ENCODE data around the gene FSHR.

Gene FSHR, protein sequence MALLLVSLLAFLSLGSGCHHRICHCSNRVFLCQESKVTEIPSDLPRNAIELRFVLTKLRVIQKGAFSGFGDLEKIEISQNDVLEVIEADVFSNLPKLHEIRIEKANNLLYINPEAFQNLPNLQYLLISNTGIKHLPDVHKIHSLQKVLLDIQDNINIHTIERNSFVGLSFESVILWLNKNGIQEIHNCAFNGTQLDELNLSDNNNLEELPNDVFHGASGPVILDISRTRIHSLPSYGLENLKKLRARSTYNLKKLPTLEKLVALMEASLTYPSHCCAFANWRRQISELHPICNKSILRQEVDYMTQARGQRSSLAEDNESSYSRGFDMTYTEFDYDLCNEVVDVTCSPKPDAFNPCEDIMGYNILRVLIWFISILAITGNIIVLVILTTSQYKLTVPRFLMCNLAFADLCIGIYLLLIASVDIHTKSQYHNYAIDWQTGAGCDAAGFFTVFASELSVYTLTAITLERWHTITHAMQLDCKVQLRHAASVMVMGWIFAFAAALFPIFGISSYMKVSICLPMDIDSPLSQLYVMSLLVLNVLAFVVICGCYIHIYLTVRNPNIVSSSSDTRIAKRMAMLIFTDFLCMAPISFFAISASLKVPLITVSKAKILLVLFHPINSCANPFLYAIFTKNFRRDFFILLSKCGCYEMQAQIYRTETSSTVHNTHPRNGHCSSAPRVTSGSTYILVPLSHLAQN

GRCh38 chr2:49154140-49154539 lies at the start of gene FSHR:
FSHR (minus strand) TSS chr2:49154515; CDS start chr2:49154417, 98 bp downstream.
- no peak for DNase-seq (ENCODE audit: low spot score)
- Mint-ChIP-seq H3K4me1 (ENCODE audit: low read depth) (no peaks in the 10 kb centered on the region), H3K27me3 (ENCODE audit: low read depth) (no peaks in the 10 kb centered on the region), H3K4me3 (no peak within 1 kb of the TSS), H3K36me3 (ENCODE audit: low read depth) (no peaks in the 10 kb centered on the region), H3K9me3 (no peaks in the 10 kb centered on the region), H3K27ac (no peak within 1 kb of the TSS)

- no peaks in the 10 kb centered on the region for H3K4me1 Mint-ChIP-seq (ENCODE audit: low read depth)
- no peak overlapping the region for H3K4me3 Mint-ChIP-seq
- H3K9me3 Mint-ChIP-seq = no peaks in the 10 kb centered on the region
- no peaks in the 10 kb centered on the region for H3K27me3 Mint-ChIP-seq (ENCODE audit: low read depth)
- no peaks in the 10 kb centered on the region for H3K36me3 Mint-ChIP-seq (ENCODE audit: low read depth)
- H3K27ac Mint-ChIP-seq = no peak overlapping the region
- DNase-seq (ENCODE audit: low spot score) = no peak
Measured at GRCh38 chr2:49199266-49199665, 45.0 kb upstream of the FSHR start.

DNA sequence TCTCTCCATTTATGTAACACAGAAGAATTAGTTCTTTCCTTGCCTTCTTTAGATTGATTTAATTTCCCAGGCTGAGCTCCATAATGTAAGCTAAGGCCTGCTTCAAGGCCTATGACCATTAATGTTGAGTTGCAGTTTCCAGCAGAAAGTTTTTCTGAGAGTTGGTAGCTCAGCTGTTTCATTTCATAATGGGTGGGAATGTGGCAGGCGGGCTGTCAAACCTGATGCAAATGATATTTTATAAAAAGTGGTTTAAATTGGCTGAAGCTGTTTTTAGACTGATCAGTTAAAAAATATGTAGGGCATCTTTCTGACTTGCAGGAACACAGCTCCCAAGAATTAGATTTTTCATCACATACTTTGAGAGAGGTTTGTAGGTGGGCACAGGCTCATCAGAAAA lies 40.4 kb upstream of the FSHR start:
- no peak for DNase-seq (ENCODE audit: low spot score)
- H3K36me3 Mint-ChIP-seq (ENCODE audit: low read depth) = no peaks in the 10 kb centered on the region

GRCh38 chr2:49192036-49192435 lies 37.7 kb upstream of the FSHR start:
- DNase-seq (ENCODE audit: low spot score) = no peak
- Mint-ChIP-seq H3K27ac (no peak overlapping the region), H3K36me3 (ENCODE audit: low read depth) (no peaks in the 10 kb centered on the region), H3K4me1 (ENCODE audit: low read depth) (no peaks in the 10 kb centered on the region), H3K27me3 (ENCODE audit: low read depth) (no peaks in the 10 kb centered on the region), H3K4me3 (no peak overlapping the region), H3K9me3 (peaks cover 4% of the 10 kb centered on the region)

More for the DNA sequence above, 40.4 kb upstream of the FSHR start:
- H3K4me1 Mint-ChIP-seq (ENCODE audit: low read depth) = no peaks in the 10 kb centered on the region
- H3K27ac Mint-ChIP-seq = no peak overlapping the region
- H3K27me3 Mint-ChIP-seq (ENCODE audit: low read depth) = no peaks in the 10 kb centered on the region
- no peak overlapping the region for H3K4me3 Mint-ChIP-seq
- H3K9me3 Mint-ChIP-seq = no peaks in the 10 kb centered on the region

GRCh38 chr2:49189512-49190225 lies 35.4 kb upstream of the FSHR start:
- H3K4me3 Mint-ChIP-seq = no peak overlapping the region
- H3K9me3 Mint-ChIP-seq = peaks cover 12% of the 10 kb centered on the region
- no peak overlapping the region for H3K27ac Mint-ChIP-seq
- H3K4me1 Mint-ChIP-seq (ENCODE audit: low read depth) = no peaks in the 10 kb centered on the region
- H3K36me3 Mint-ChIP-seq (ENCODE audit: low read depth) = no peaks in the 10 kb centered on the region
- H3K27me3 Mint-ChIP-seq (ENCODE audit: low read depth) = no peaks in the 10 kb centered on the region
- DNase-seq (ENCODE audit: low spot score) = no peak

GRCh38 chr2:49186050-49186648 lies 31.8 kb upstream of the FSHR start:
- H3K9me3 Mint-ChIP-seq = peaks cover 22% of the 10 kb centered on the region
- H3K27ac Mint-ChIP-seq = no peak overlapping the region
- no peaks in the 10 kb centered on the region for H3K4me1 Mint-ChIP-seq (ENCODE audit: low read depth)
- no peak overlapping the region for H3K4me3 Mint-ChIP-seq
- no peak for DNase-seq (ENCODE audit: low spot score)
- H3K36me3 Mint-ChIP-seq (ENCODE audit: low read depth) = no peaks in the 10 kb centered on the region
- no peaks in the 10 kb centered on the region for H3K27me3 Mint-ChIP-seq (ENCODE audit: low read depth)

- Mint-ChIP-seq H3K27ac (no peak overlapping the region), H3K27me3 (ENCODE audit: low read depth) (no peaks in the 10 kb centered on the region), H3K4me1 (ENCODE audit: low read depth) (no peaks in the 10 kb centered on the region), H3K9me3 (peaks cover 4% of the 10 kb centered on the region), H3K36me3 (ENCODE audit: low read depth) (no peaks in the 10 kb centered on the region), H3K4me3 (no peak overlapping the region)
- no peak for DNase-seq (ENCODE audit: low spot score)
Measured at GRCh38 chr2:49178656-49179055, 24.3 kb upstream of the FSHR start.

GRCh38 chr2:49177194-49177593 lies 22.9 kb upstream of the FSHR start:
- no peak for DNase-seq (ENCODE audit: low spot score)
- H3K27ac Mint-ChIP-seq = no peak overlapping the region
- H3K4me1 Mint-ChIP-seq (ENCODE audit: low read depth) = no peaks in the 10 kb centered on the region
- peaks cover under 1% of the 10 kb centered on the region for H3K9me3 Mint-ChIP-seq
- H3K27me3 Mint-ChIP-seq (ENCODE audit: low read depth) = no peaks in the 10 kb centered on the region
- H3K4me3 Mint-ChIP-seq = no peak overlapping the region
- no peaks in the 10 kb centered on the region for H3K36me3 Mint-ChIP-seq (ENCODE audit: low read depth)

- no peak for DNase-seq (ENCODE audit: low spot score)
- Mint-ChIP-seq H3K4me3 (no peak overlapping the region), H3K4me1 (ENCODE audit: low read depth) (no peaks in the 10 kb centered on the region), H3K27me3 (ENCODE audit: low read depth) (no peaks in the 10 kb centered on the region), H3K9me3 (no peaks in the 10 kb centered on the region), H3K36me3 (ENCODE audit: low read depth) (no peaks in the 10 kb centered on the region), H3K27ac (no peak overlapping the region)
Measured at GRCh38 chr2:49175831-49176230, 21.5 kb upstream of the FSHR start.

DNA sequence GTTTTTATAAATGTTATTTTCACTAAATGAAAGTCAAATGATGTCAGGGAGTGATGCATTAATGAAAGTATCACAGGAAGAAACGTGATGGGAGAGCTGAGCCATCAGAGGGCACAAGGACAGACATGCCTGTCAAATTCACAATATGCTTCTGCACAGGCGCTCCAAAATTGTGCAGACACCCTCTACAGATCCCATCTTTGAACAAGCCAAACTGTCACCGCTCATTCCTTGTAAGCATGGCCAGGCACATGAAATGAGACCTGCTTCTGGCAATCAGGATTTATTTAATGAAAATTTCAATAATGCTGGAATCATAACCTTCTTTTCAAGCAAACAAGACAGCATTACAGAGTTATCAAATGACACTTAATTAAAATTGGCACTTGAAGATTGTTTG lies 20.4 kb upstream of the FSHR start:
- H3K4me3 Mint-ChIP-seq = no peak overlapping the region
- no peaks in the 10 kb centered on the region for H3K9me3 Mint-ChIP-seq
- no peaks in the 10 kb centered on the region for H3K4me1 Mint-ChIP-seq (ENCODE audit: low read depth)
- no peak overlapping the region for H3K27ac Mint-ChIP-seq
- H3K36me3 Mint-ChIP-seq (ENCODE audit: low read depth) = no peaks in the 10 kb centered on the region
- H3K27me3 Mint-ChIP-seq (ENCODE audit: low read depth) = no peaks in the 10 kb centered on the region
- DNase-seq (ENCODE audit: low spot score) = no peak

DNA sequence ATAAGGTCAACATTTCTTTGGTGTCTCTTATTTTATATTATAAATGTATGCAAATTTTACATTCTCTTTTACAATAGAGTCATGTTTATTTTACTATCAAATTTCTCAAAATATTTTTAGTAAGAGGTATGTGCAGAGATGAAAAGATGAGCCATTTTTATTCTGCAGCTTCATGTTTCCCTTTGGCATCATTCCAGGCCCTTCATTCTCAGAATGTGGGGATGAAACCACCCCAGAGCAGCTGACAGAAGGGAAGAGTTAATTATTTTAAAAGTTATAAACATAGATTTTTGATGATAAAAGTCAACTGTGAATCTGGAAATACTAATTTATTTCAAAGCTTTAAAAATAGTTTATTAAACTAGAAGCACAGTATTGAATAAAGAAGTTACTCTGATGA lies 12.8 kb upstream of the FSHR start:
- Mint-ChIP-seq H3K36me3 (ENCODE audit: low read depth) (no peaks in the 10 kb centered on the region), H3K4me1 (ENCODE audit: low read depth) (no peaks in the 10 kb centered on the region)

DNA sequence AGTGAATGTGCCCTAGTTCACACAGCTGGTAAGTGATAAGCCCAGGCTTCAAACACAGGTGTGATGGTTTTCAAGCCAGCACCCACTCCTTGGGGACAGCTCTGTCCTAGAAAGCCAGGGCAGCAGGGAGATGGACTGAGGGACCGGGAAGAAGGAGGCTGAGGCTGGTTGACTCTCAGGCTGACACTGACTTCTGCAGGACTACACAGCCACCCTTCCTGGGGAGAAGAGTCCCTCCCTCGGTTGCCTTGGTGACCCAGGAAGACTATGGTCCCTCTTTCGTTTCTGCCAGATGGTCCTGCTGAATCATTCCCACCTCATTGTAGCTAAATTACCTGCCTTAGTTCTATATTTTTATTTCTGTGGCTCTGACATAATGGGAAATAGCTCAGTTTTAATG lies 11.3 kb upstream of the FSHR start:
- Mint-ChIP-seq H3K36me3 (ENCODE audit: low read depth) (no peaks in the 10 kb centered on the region), H3K27ac (no peak overlapping the region), H3K4me1 (ENCODE audit: low read depth) (no peaks in the 10 kb centered on the region), H3K9me3 (no peaks in the 10 kb centered on the region), H3K4me3 (no peak overlapping the region), H3K27me3 (ENCODE audit: low read depth) (no peaks in the 10 kb centered on the region)
- no peak for DNase-seq (ENCODE audit: low spot score)

More for the DNA sequence above, 12.8 kb upstream of the FSHR start:
- Mint-ChIP-seq H3K27ac (no peak overlapping the region), H3K4me3 (no peak overlapping the region), H3K9me3 (no peaks in the 10 kb centered on the region), H3K27me3 (ENCODE audit: low read depth) (no peaks in the 10 kb centered on the region)
- DNase-seq (ENCODE audit: low spot score) = no peak

GRCh38 chr2:49164729-49165128 lies 10.4 kb upstream of the FSHR start:
- H3K36me3 Mint-ChIP-seq (ENCODE audit: low read depth) = no peaks in the 10 kb centered on the region
- H3K4me3 Mint-ChIP-seq = no peak overlapping the region
- H3K27ac Mint-ChIP-seq = no peak overlapping the region
- DNase-seq (ENCODE audit: low spot score) = no peak
- H3K27me3 Mint-ChIP-seq (ENCODE audit: low read depth) = no peaks in the 10 kb centered on the region
- no peaks in the 10 kb centered on the region for H3K9me3 Mint-ChIP-seq
- no peaks in the 10 kb centered on the region for H3K4me1 Mint-ChIP-seq (ENCODE audit: low read depth)

DNA sequence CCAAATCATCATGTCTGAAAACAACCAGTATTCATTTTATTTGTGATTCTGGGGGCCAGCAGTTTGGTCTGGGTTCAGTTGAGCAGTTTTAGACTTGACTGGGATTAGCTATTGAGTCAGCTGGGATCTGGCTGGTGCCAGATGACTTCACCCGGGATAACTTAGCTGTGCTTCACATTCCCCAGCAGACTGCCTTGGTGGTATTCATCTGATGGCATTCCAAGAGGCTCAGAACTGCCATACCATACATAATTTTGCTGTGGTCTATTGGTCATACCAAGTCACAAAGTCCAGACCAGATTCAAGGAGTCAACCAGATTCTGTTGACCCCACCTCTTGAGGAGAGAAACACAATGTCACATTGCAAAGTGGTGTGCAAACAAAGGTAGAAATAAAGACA lies 7.8 kb upstream of the FSHR start:
- Mint-ChIP-seq H3K9me3 (no peaks in the 10 kb centered on the region), H3K36me3 (ENCODE audit: low read depth) (no peaks in the 10 kb centered on the region), H3K27ac (no peak overlapping the region), H3K27me3 (ENCODE audit: low read depth) (no peaks in the 10 kb centered on the region), H3K4me1 (ENCODE audit: low read depth) (no peaks in the 10 kb centered on the region), H3K4me3 (no peak overlapping the region)
- DNase-seq (ENCODE audit: low spot score) = no peak
